H1 (cell line): ENCODE results near the gene PRRT2. TPM values are rescaled to one million over a fixed set of nuclear protein-coding genes. Genes with fewer than 3 reads are reported as not detected.

ENCODE experiments used
- CTCF ChIA-PET: fragments of 300-600 bp; sonication (Branson Sonifier 250); formaldehyde crosslinking; loops from one replicate; lab custom pipeline; 2021; ENCODE audit not compliant: partially characterized antibody; lab: Charles Lee
- POLR2A ChIA-PET: fragments of 300-600 bp; sonication (Branson Sonifier 250); formaldehyde crosslinking; loops from one replicate; lab custom pipeline; 2021; ENCODE audit warnings: inconsistent platforms; ENCODE audit not compliant: partially characterized antibody; lab: Charles Lee
- DNase-seq, 2 experiments: peaks; one replicate each; pipeline versions ENCODE4 v3.0.0 to v3.0.0-alpha.2; 2010 to 2022; ENCODE audit warnings: low spot score in 2 of 2, low read depth in 1 of 2, mixed read lengths in 1 of 2
- FAIRE-seq: peaks from 2 replicates; lab custom pipeline; 2011; peaks lifted over from hg19 to GRCh38; lab: Jason Lieb, UNC
- H2AFZ ChIP-seq: 2 replicates; pipeline ENCODE4 v1.8.1; 2012; ENCODE audit warnings: low read length, inconsistent platforms
- H2AK5ac ChIP-seq: 2 replicates; pipeline ENCODE4 v1.6.1; 2013; ENCODE audit warnings: low read depth, low read length
- H2BK120ac ChIP-seq: replicated peaks from 2 replicates; pipeline ENCODE3; 2013; ENCODE audit warnings: low read depth, low read length, inconsistent platforms
- H2BK12ac ChIP-seq: 2 replicates; pipeline ENCODE4 v1.6.1; 2013; ENCODE audit warnings: low read depth, low read length
- H2BK15ac ChIP-seq: 2 replicates; pipeline ENCODE4 v1.6.1; 2013; ENCODE audit warnings: low read length
- H2BK20ac ChIP-seq: 2 replicates; pipeline ENCODE4 v1.6.1; 2013; ENCODE audit warnings: low read length
- H2BK5ac ChIP-seq: 2 replicates; pipeline ENCODE4 v1.6.1; 2013; ENCODE audit warnings: low read depth, low read length
- H3K14ac ChIP-seq: 2 replicates; pipeline ENCODE4 v1.6.1; 2013; ENCODE audit warnings: inconsistent platforms; ENCODE audit not compliant: insufficient read length
- H3K18ac ChIP-seq: 2 replicates; pipeline ENCODE4 v1.6.1; 2013; ENCODE audit warnings: low read length; ENCODE audit errors: extremely low read depth
- H3K23ac ChIP-seq: 2 replicates; pipeline ENCODE4 v1.6.1; 2013; ENCODE audit warnings: inconsistent platforms; ENCODE audit not compliant: insufficient read length
- H3K23me2 ChIP-seq: 2 replicates; pipeline ENCODE4 v1.6.1; 2013; ENCODE audit warnings: low read depth, low read length
- H3K27ac ChIP-seq: 2 replicates; pipeline ENCODE4 v1.6.1; 2011; ENCODE audit warnings: low read depth, low read length, inconsistent platforms
- H3K27me3 ChIP-seq, 4 experiments: replicated peaks in 1 of 4; 1 replicate in 1 of 4; 2 replicates in 3 of 4; pipeline versions ENCODE4 v1.6.1 to v1.8.1; 2011 to 2013; ENCODE audit warnings: low read length in 3 of 4, mild to moderate bottlenecking in 3 of 4, inconsistent platforms in 2 of 4, mixed read lengths in 2 of 4, moderate library complexity in 1 of 4; ENCODE audit not compliant: control insufficient read depth in 3 of 4, insufficient read depth in 3 of 4; ENCODE audit errors: extremely low read depth in 1 of 4
- H3K36me3 ChIP-seq, 4 experiments: 2 replicates each; pipeline versions ENCODE4 v1.6.1 to v1.8.1; 2011 to 2013; ENCODE audit warnings: mild to moderate bottlenecking in 4 of 4, low read length in 3 of 4, moderate library complexity in 2 of 4, control low read depth in 1 of 4, inconsistent platforms in 1 of 4; ENCODE audit not compliant: insufficient read depth in 4 of 4, control insufficient read depth in 2 of 4
- H3K4ac ChIP-seq: replicated peaks from 2 replicates; pipeline ENCODE3; 2013; ENCODE audit warnings: low read length, low read depth, mixed read lengths, inconsistent platforms; ENCODE audit not compliant: insufficient read length
- H3K4me1 ChIP-seq, 4 experiments: replicated peaks in 1 of 4; 1 replicate in 1 of 4; 2 replicates in 3 of 4; pipeline versions ENCODE4 v1.6.1 to v1.8.1; 2011 to 2013; ENCODE audit warnings: low read length in 3 of 4, inconsistent platforms in 2 of 4, mixed read lengths in 1 of 4; ENCODE audit not compliant: insufficient read depth in 4 of 4, control insufficient read depth in 3 of 4
- H3K4me2 ChIP-seq, 2 experiments: 2 replicates each; pipeline versions ENCODE4 v1.6.1 to v1.8.1; 2011 to 2013; ENCODE audit warnings: low read depth in 2 of 2, low read length in 2 of 2, control low read depth in 1 of 2, inconsistent platforms in 1 of 2, mild to moderate bottlenecking in 1 of 2; ENCODE audit not compliant: insufficient read depth in 1 of 2
- H3K4me3 ChIP-seq, 4 experiments: fragments of 200-600, 300-600 bp in 1 of 4; sonication (generic), shearing (Covaris generic), sonication (Bioruptor Twin) in 1 of 4; 2 replicates each; pipeline versions ENCODE4 v1.5.1 to v1.8.1; 2011 to 2016; ENCODE audit warnings: low read length in 4 of 4, low read depth in 3 of 4, control low read depth in 2 of 4, inconsistent platforms in 2 of 4, mild to moderate bottlenecking in 2 of 4, mixed read lengths in 1 of 4, moderate library complexity in 1 of 4; ENCODE audit not compliant: insufficient read depth in 2 of 4; ENCODE audit errors: extremely low read depth in 1 of 4
- H3K56ac ChIP-seq: replicated peaks from 2 replicates; pipeline ENCODE3; 2013; ENCODE audit warnings: low read depth, mild to moderate bottlenecking, mixed read lengths, low read length, inconsistent platforms; ENCODE audit not compliant: insufficient read length
- H3K79me1 ChIP-seq: 2 replicates; pipeline ENCODE4 v1.6.1; 2013; ENCODE audit warnings: low read depth, low read length, control low read depth
- H3K79me2 ChIP-seq, 2 experiments: 2 replicates each; pipeline versions ENCODE4 v1.6.1 to v1.8.1; 2012 to 2013; ENCODE audit warnings: low read length in 2 of 2, mild to moderate bottlenecking in 2 of 2, inconsistent platforms in 1 of 2; ENCODE audit not compliant: insufficient read depth in 2 of 2, control insufficient read depth in 1 of 2
- H3K9ac ChIP-seq, 4 experiments: replicated peaks in 1 of 4; 1 replicate in 1 of 4; 2 replicates in 3 of 4; pipeline versions ENCODE4 v1.6.1 to v1.8.1; 2011 to 2013; ENCODE audit warnings: low read depth in 3 of 4, low read length in 3 of 4, control low read depth in 2 of 4, mild to moderate bottlenecking in 2 of 4, moderate library complexity in 2 of 4, inconsistent platforms in 1 of 4; ENCODE audit errors: extremely low read depth in 1 of 4
- H3K9me3 ChIP-seq, 2 experiments: 2 replicates each; pipeline versions ENCODE4 v1.6.1 to v1.8.1; 2012 to 2013; ENCODE audit warnings: mild to moderate bottlenecking in 2 of 2, moderate library complexity in 2 of 2, control low read depth in 1 of 2, inconsistent platforms in 1 of 2, low read depth in 1 of 2, low read length in 1 of 2, mixed read lengths in 1 of 2; ENCODE audit not compliant: insufficient read depth in 2 of 2
- H4K20me1 ChIP-seq, 2 experiments: replicated peaks in 1 of 2; 2 replicates each; pipeline versions ENCODE3 to v1.8.1; 2011 to 2013; ENCODE audit warnings: inconsistent platforms in 2 of 2, low read length in 2 of 2, mild to moderate bottlenecking in 1 of 2; ENCODE audit not compliant: insufficient read depth in 2 of 2, control insufficient read depth in 1 of 2
- H4K5ac ChIP-seq: 2 replicates; pipeline ENCODE4 v1.6.1; 2013; ENCODE audit warnings: low read length, low read depth, mixed read lengths, inconsistent platforms; ENCODE audit not compliant: insufficient read length
- H4K8ac ChIP-seq: 2 replicates; pipeline ENCODE4 v1.8.0; 2013; ENCODE audit warnings: mild to moderate bottlenecking, moderate library complexity, low read length, inconsistent platforms; ENCODE audit not compliant: insufficient read depth; ENCODE audit errors: extremely low read depth
- H4K91ac ChIP-seq: replicated peaks from 2 replicates; pipeline ENCODE3; 2013; ENCODE audit warnings: low read length, mixed read lengths, inconsistent platforms; ENCODE audit not compliant: insufficient read length
- WGBS, 2 experiments: shearing (Covaris generic) in 1 of 2; methylation state at CpG; one replicate each; pipeline versions ENCODE4 v1.1.6 to v1.1.7; 2013 to 2015; ENCODE audit warnings: low lambda C conversion rate in 2 of 2, mixed read lengths in 2 of 2, inconsistent platforms in 1 of 2, low coverage in 1 of 2, missing lambda C conversion rate in 1 of 2; ENCODE audit not compliant: insufficient replicate concordance in 2 of 2, insufficient coverage in 1 of 2, insufficient read length in 1 of 2; ENCODE audit errors: extremely low coverage in 1 of 2, missing lambda C conversion rate in 1 of 2; 5-methylcytosine and 5-hydroxymethylcytosine counted together
- polyA plus RNA-seq, 7 experiments: library from polyadenylated mRNA; depleted of rRNA in 3 of 7; stranded (reverse) in 5 of 7; unstranded in 2 of 7; fragments of >200 nt in 5 of 7; fragments of 200-250 nt in 2 of 7; gene quantifications; 1 replicate in 5 of 7; 2 replicates in 1 of 7; 4 replicates in 1 of 7; pipeline versions ENCODE4 v1.2.1 to v1.2.3, GENCODE V29; 2011 to 2013; ENCODE audit warnings: missing spikeins in 2 of 7, mixed read lengths in 2 of 7
- total RNA-seq: library from RNA; stranded (reverse); fragmentation: NEBNext Ultra II Directional; extraction: Animal tissue kit (Norgen Biotek cat#: 25700); gene quantifications from 2 replicates; pipeline ENCODE4 v1.2.1, GENCODE V29; 2021

The PRRT2 gene
- total and polyA plus RNA-seq, 2 of the 8 experiments (the other 6 are each of a cell fraction or from before 2014, with no cell fraction given): 12.8 to 32.6 TPM

GRCh38 chr16:29769507-29769906, 42.5 kb upstream of the PRRT2 start:
- H2BK15ac ChIP-seq: no peak overlapping the region
- H3K4me2 ChIP-seq: no peak overlapping the region
- H3K4ac ChIP-seq: no peak overlapping the region
- DNase-seq (no peak), FAIRE-seq (no peak)
- no peaks in the 10 kb centered on the region for H3K27me3 ChIP-seq
- H2AK5ac ChIP-seq: no peak overlapping the region
- no peak overlapping the region for H2BK120ac ChIP-seq
- WGBS, 2 experiments: 82% methylated on average over 2 of the region's 2 CpGs; no CpG with 5 or more reads in 1 of the 2 experiments
- H3K36me3 ChIP-seq: no peaks in the 10 kb centered on the region
- CTCF ChIA-PET: interaction anchor here (1.0 to 4.8 kb wide), 4 partner anchors 15 to 40 kb away, joined by 3 to 17 read pairs (median 4); partner anchors contain the start of gene KIF22
- no peak overlapping the region for H2BK5ac ChIP-seq
- H3K56ac ChIP-seq: no peak overlapping the region
- H3K4me1 ChIP-seq: no peaks in the 10 kb centered on the region
- H2BK12ac ChIP-seq: no peak overlapping the region
- H3K9ac ChIP-seq: no peak overlapping the region
- no peak overlapping the region for H3K27ac ChIP-seq
- H4K8ac ChIP-seq: no peak overlapping the region
- no peak overlapping the region for H2BK20ac ChIP-seq
- H2AFZ ChIP-seq: no peak overlapping the region
- no peaks in the 10 kb centered on the region for H3K23me2 ChIP-seq
- H3K9me3 ChIP-seq: no peaks in the 10 kb centered on the region
- no peaks in the 10 kb centered on the region for H3K79me2 ChIP-seq
- no peaks in the 10 kb centered on the region for H4K20me1 ChIP-seq
- no peak overlapping the region for H4K5ac ChIP-seq
- no peak overlapping the region for H4K91ac ChIP-seq
- POLR2A ChIA-PET: interaction anchor here (1.0 to 2.9 kb wide), 5 partner anchors 10 to 37 kb away, joined by 3 to 8 read pairs (median 4); partner anchors contain the start of gene MAZ
- no peaks in the 10 kb centered on the region for H3K79me1 ChIP-seq
- no peak overlapping the region for H3K4me3 ChIP-seq
- H3K23ac ChIP-seq: no peak overlapping the region
- H3K18ac ChIP-seq: no peak overlapping the region
- no peak overlapping the region for H3K14ac ChIP-seq
